Measurements from ENCODE around the gene CIRBP. TPM values are rescaled to one million over a fixed set of nuclear protein-coding genes. Genes with fewer than 3 reads are reported as not detected.
A peak's percentile ranks its signal among the peaks of the same experiment; 100 is the strongest.

The CIRBP gene
- total and polyA plus RNA-seq, 2 donors (not counting 1 experiment from before 2014, with no cell fraction given): 104 to 298 TPM

DNA sequence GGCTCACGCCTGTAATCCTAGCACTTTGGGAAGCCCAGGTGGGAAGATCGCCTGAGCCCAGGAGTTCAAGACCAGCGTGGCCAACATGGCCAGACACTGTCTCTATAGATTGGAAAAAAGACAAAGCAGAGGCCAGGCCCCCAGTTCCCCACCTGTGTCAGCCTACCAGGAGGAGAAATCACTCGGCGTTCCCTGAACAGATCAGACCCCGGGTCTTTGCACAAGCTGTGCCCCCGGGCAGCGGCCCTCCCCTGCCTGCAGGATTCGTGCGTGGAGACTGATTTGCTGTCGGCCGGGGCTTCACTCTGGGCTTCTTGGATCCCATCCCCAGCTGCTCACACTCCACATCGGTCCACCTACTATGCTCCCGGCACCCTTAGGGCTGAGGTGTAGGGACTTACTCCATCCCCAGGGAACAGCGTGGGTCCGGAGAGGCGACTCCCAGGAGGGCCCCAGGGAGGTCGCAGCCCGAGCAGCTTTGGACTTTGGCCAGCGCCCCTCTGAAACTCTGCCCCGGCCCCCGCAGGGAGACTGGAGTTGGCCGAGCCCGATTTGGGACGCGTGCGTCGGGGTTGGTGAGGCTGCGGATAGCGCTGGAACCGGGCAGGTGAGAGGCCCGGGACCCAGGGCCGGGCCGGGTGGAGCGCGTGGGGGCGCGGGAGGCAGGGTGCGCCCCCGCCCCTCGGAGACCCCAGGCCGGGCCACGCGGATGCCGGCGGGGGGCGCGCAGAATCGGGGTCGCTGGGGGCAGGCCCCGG lies 16.0 kb downstream of the CIRBP start:
- TF ChIP-seq, protein P1, sequence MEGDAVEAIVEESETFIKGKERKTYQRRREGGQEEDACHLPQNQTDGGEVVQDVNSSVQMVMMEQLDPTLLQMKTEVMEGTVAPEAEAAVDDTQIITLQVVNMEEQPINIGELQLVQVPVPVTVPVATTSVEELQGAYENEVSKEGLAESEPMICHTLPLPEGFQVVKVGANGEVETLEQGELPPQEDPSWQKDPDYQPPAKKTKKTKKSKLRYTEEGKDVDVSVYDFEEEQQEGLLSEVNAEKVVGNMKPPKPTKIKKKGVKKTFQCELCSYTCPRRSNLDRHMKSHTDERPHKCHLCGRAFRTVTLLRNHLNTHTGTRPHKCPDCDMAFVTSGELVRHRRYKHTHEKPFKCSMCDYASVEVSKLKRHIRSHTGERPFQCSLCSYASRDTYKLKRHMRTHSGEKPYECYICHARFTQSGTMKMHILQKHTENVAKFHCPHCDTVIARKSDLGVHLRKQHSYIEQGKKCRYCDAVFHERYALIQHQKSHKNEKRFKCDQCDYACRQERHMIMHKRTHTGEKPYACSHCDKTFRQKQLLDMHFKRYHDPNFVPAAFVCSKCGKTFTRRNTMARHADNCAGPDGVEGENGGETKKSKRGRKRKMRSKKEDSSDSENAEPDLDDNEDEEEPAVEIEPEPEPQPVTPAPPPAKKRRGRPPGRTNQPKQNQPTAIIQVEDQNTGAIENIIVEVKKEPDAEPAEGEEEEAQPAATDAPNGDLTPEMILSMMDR (conservative IDR thresholded peaks at IDR 0.05 in 1 of 2, IDR thresholded peaks at IDR 0.05 in 1 of 2; ENCODE audit: low read depth in 1 of 2, low read length in 2 of 2): no peak
- TF ChIP-seq EZH2 (IDR thresholded peaks at IDR 0.05; ENCODE audit: low read length, missing control alignments): peak; percentile 93
- Histone ChIP-seq H3K27me3 (ENCODE audit: control insufficient read depth, insufficient read depth, low read length) (peaks cover 31% of the 10 kb centered on the region), H3K9ac (ENCODE audit: insufficient read depth, low read length) (no peak overlapping the region), H3K4me1 (ENCODE audit: control insufficient read depth, extremely low read depth, insufficient read depth, low read length) (no peaks in the 10 kb centered on the region), H2AFZ (ENCODE audit: low read length) (no peak overlapping the region), H3K4me3 (replicated peaks in 1 of 4; ENCODE audit: control extremely low read depth in 1 of 4, insufficient read depth in 1 of 4, low read depth in 3 of 4, low read length in 4 of 4) (no peak overlapping the region), H3K4me2 (ENCODE audit: extremely low read depth, insufficient read depth, low read length) (no peak overlapping the region), H4K20me1 (ENCODE audit: control insufficient read depth, extremely low read depth, insufficient read depth, low read length) (no peaks in the 10 kb centered on the region), H3K9me3 (ENCODE audit: control insufficient read depth, insufficient read depth, low read depth, low read length) (no peaks in the 10 kb centered on the region), H3K36me3 (ENCODE audit: control insufficient read depth, insufficient read depth, low read length) (peaks cover under 1% of the 10 kb centered on the region), H3K79me2 (ENCODE audit: control insufficient read depth, insufficient read depth, low read length) (no peaks in the 10 kb centered on the region), H3K27ac (ENCODE audit: insufficient read depth, low read length) (no peak overlapping the region)
- DNase-seq (ENCODE audit: low read depth in 2 of 2): no peak

DNA sequence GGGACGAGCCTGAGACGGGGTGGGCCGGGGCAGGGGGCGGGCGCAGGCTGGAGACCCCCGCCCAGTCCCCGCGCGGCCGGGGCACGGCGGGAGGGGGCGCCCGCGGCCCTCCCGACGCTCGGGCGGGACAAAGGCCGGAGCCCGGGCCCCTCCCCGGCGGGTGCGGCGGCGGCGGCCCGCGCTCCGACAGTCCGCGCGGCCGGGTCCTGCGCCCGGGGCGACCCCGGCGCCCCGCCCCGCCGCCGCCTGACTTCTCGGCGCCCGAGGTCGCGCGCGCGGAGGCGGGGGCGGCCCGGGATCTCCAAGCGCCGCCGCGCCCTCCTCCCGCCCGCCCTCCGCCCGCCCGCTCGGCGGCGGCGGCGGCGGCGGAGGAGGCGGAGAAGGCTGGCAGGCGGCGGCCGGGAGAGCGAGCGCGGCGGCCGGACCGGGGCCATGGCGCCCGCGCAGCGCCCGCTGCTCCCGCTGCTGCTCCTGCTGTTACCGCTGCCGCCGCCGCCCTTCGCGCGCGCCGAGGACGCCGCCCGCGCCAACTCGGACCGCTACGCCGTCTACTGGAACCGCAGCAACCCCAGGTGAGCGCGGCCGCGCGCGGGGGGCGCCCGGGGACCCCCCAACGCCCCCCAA lies 16.7 kb downstream of the CIRBP start, which contains the start of gene EFNA2:
TSS of gene EFNA2 (plus strand) at position 137 of the 624 bp plus-strand sequence. CDS start at position 433, 296 bp downstream.
- Histone ChIP-seq H3K9me3 (ENCODE audit: control insufficient read depth, insufficient read depth, low read depth, low read length) (no peaks in the 10 kb centered on the region), H3K4me3 (replicated peaks in 1 of 4; ENCODE audit: control extremely low read depth in 1 of 4, insufficient read depth in 1 of 4, low read depth in 3 of 4, low read length in 4 of 4) (no peak within 1 kb of the TSS), H3K4me1 (ENCODE audit: control insufficient read depth, extremely low read depth, insufficient read depth, low read length) (no peaks in the 10 kb centered on the region), H3K27me3 (ENCODE audit: control insufficient read depth, insufficient read depth, low read length) (peaks cover 31% of the 10 kb centered on the region), H2AFZ (ENCODE audit: low read length) (no peak within 1 kb of the TSS), H3K27ac (ENCODE audit: insufficient read depth, low read length) (no peak within 1 kb of the TSS), H4K20me1 (ENCODE audit: control insufficient read depth, extremely low read depth, insufficient read depth, low read length) (no peaks in the 10 kb centered on the region), H3K9ac (ENCODE audit: insufficient read depth, low read length) (no peak within 1 kb of the TSS), H3K79me2 (ENCODE audit: control insufficient read depth, insufficient read depth, low read length) (no peaks in the 10 kb centered on the region), H3K36me3 (ENCODE audit: control insufficient read depth, insufficient read depth, low read length) (no peaks in the 10 kb centered on the region), H3K4me2 (ENCODE audit: extremely low read depth, insufficient read depth, low read length) (no peak within 1 kb of the TSS)
- DNase-seq (ENCODE audit: low read depth in 2 of 2): no peak
- TF ChIP-seq, protein P1 (conservative IDR thresholded peaks at IDR 0.05 in 1 of 2, IDR thresholded peaks at IDR 0.05 in 1 of 2; ENCODE audit: low read depth in 1 of 2, low read length in 2 of 2): no peak

DNA sequence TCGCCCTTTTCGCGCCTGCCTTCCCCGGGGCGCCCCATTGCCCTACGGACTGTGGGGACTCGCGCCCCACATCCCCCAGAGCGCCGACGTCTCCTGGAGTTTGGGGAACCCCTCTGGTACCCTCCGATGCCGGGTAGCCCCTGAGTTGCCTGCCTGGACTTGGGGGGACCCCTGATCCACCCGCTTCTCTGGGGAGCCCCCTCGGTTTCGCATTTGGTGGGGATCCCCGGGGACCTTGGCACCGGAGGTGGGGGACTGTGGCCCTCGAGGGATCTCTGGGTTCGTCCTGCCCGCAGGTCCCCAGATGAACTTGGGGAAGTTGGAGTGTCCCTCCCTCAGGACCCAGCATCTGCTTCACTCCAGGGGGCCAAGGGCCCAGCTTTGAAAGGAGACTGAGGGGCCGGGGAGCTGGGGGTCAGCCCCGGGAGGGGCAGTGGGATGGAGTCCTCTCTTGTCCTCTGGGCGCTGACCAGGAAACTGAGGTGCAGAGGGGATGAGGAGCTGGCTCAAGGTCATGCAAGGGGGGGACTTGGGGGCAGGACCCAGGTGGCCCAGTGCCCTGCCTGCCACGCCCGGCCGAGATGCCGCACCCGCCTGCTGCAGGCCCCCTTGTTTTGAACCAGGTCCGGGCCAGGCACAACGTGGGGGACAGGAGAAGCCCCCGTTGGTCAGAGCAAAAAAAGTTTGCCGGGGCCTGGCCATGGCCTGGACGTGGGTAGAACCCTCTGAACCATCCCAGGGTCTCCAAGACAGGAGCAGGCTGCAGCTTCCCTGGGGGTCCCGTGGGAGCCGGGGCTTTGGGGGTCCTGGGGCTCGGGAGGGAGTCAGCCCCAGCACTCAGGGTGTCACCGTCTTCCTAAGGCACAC lies 17.6 kb downstream of the CIRBP start:
- H3K4me1 ChIP-seq (ENCODE audit: control insufficient read depth, extremely low read depth, insufficient read depth, low read length): no peaks in the 10 kb centered on the region
- no peak overlapping the region for H2AFZ ChIP-seq (ENCODE audit: low read length)
- no peaks in the 10 kb centered on the region for H4K20me1 ChIP-seq (ENCODE audit: control insufficient read depth, extremely low read depth, insufficient read depth, low read length)
- H3K4me2 ChIP-seq (ENCODE audit: extremely low read depth, insufficient read depth, low read length): no peak overlapping the region
- no peaks in the 10 kb centered on the region for H3K79me2 ChIP-seq (ENCODE audit: control insufficient read depth, insufficient read depth, low read length)
- DNase-seq (ENCODE audit: low read depth in 2 of 2): no peak
- peaks cover 31% of the 10 kb centered on the region for H3K27me3 ChIP-seq (ENCODE audit: control insufficient read depth, insufficient read depth, low read length)
- peak; percentile 91 for TF ChIP-seq EZH2 (IDR thresholded peaks at IDR 0.05; ENCODE audit: low read length, missing control alignments)
- TF ChIP-seq, protein P1 (conservative IDR thresholded peaks at IDR 0.05 in 1 of 2, IDR thresholded peaks at IDR 0.05 in 1 of 2; ENCODE audit: low read depth in 1 of 2, low read length in 2 of 2): no peak
- no peaks in the 10 kb centered on the region for H3K36me3 ChIP-seq (ENCODE audit: control insufficient read depth, insufficient read depth, low read length)
- H3K9me3 ChIP-seq (ENCODE audit: control insufficient read depth, insufficient read depth, low read depth, low read length): no peaks in the 10 kb centered on the region
- H3K27ac ChIP-seq (ENCODE audit: insufficient read depth, low read length): no peak overlapping the region
- H3K9ac ChIP-seq (ENCODE audit: insufficient read depth, low read length): no peak overlapping the region
- no peak overlapping the region for H3K4me3 ChIP-seq (replicated peaks in 1 of 4; ENCODE audit: control extremely low read depth in 1 of 4, insufficient read depth in 1 of 4, low read depth in 3 of 4, low read length in 4 of 4)
